ENCODE data around the gene CD55. TPM values are rescaled to one million over a fixed set of nuclear protein-coding genes. Genes with fewer than 3 reads are reported as not detected.
"Not testable (repeated sequence)": the region's sequence is repeated elsewhere in the genome, so short reads cannot be mapped to it uniquely, and the experiment has no call there.

Gene CD55
- total RNA-seq, 2 donors from 2014 or later: 22.8 to 30.2 TPM

- DNase-seq (ENCODE audit: low spot score): no peak
- intact Hi-C loops (cut with DNase I): no loop called here
- peaks cover 3% of the 10 kb centered on the region for H3K4me1 ChIP-seq (replicated peaks)
Measured at GRCh38 chr1:207319199-207319598, 2.3 kb upstream of the CD55 start.

GRCh38 chr1:207320105-207320504 lies 1.4 kb upstream of the CD55 start:
- H3K36me3 ChIP-seq; H3K27ac ChIP-seq; H3K4me1 ChIP-seq (replicated peaks); H3K9me3 ChIP-seq; intact Hi-C loops (cut with DNase I); H3K27me3 ChIP-seq (replicated peaks; ENCODE audit: insufficient read depth); H3K4me3 ChIP-seq; DNase-seq (ENCODE audit: low spot score): not testable (repeated sequence)
- 58% methylated on average over 1 of the region's 1 CpG for WGBS

More at GRCh38 chr1:207319199-207319598, 2.3 kb upstream of the CD55 start:
- no peaks in the 10 kb centered on the region for H3K27me3 ChIP-seq (replicated peaks; ENCODE audit: insufficient read depth)
- H3K27ac ChIP-seq: no peak overlapping the region
- H3K36me3 ChIP-seq: no peaks in the 10 kb centered on the region
- TF ChIP-seq CTCF (IDR thresholded peaks at IDR 0.05) (no peak), POLR2A (IDR thresholded peaks at IDR 0.05) (no peak), POLR2AphosphoS5 (IDR thresholded peaks at IDR 0.05) (no peak)
- H3K9me3 ChIP-seq: no peaks in the 10 kb centered on the region
- no peak overlapping the region for H3K4me3 ChIP-seq

- TF ChIP-seq CTCF (IDR thresholded peaks at IDR 0.05): peak in 1 of 4 experiments; percentile 1
- TF ChIP-seq POLR2A (IDR thresholded peaks at IDR 0.05): no peak
- Histone ChIP-seq H3K9me3 (no peaks in the 10 kb centered on the region), H3K36me3 (no peaks in the 10 kb centered on the region), H3K4me3 (peak overlapping the region; percentile 78 to 85), H3K27me3 (replicated peaks; ENCODE audit: insufficient read depth) (no peaks in the 10 kb centered on the region), H3K27ac (peak overlapping the region; percentile 85 to 91), H3K4me1 (replicated peaks) (peaks cover 3% of the 10 kb centered on the region)
- intact Hi-C loops (cut with DNase I): no loop called here
- no peak for DNase-seq (ENCODE audit: low spot score)
- 1% methylated on average over 37 of the region's 37 CpGs for WGBS
Measured at GRCh38 chr1:207321790-207322645, 540 bp downstream of the CD55 start.

- 67% methylated on average over 5 of the region's 5 CpGs for WGBS
- Histone ChIP-seq H3K9me3 (no peaks in the 10 kb centered on the region), H3K4me3 (no peak overlapping the region), H3K27me3 (replicated peaks; ENCODE audit: insufficient read depth) (no peaks in the 10 kb centered on the region), H3K4me1 (replicated peaks) (peaks cover 3% of the 10 kb centered on the region), H3K36me3 (no peaks in the 10 kb centered on the region), H3K27ac (no peak overlapping the region)
- TF ChIP-seq POLR2AphosphoS5 (IDR thresholded peaks at IDR 0.05) (no peak), POLR2A (IDR thresholded peaks at IDR 0.05) (no peak), CTCF (IDR thresholded peaks at IDR 0.05) (no peak)
- DNase-seq (ENCODE audit: low spot score): no peak
- intact Hi-C loops (cut with DNase I): no loop called here
Measured at GRCh38 chr1:207323425-207324225, 2.1 kb downstream of the CD55 start.

- TF ChIP-seq POLR2A (IDR thresholded peaks at IDR 0.05) (no peak), CTCF (IDR thresholded peaks at IDR 0.05) (no peak), POLR2AphosphoS5 (IDR thresholded peaks at IDR 0.05) (no peak)
- no peaks in the 10 kb centered on the region for H3K4me1 ChIP-seq (replicated peaks)
- no peak overlapping the region for H3K4me3 ChIP-seq
- H3K27ac ChIP-seq: no peak overlapping the region
- no peaks in the 10 kb centered on the region for H3K36me3 ChIP-seq
- no peak for DNase-seq (ENCODE audit: low spot score)
- no peaks in the 10 kb centered on the region for H3K27me3 ChIP-seq (replicated peaks; ENCODE audit: insufficient read depth)
- no peaks in the 10 kb centered on the region for H3K9me3 ChIP-seq
- intact Hi-C loops (cut with DNase I): no loop called here
Measured at GRCh38 chr1:207328004-207328403, 6.5 kb downstream of the CD55 start.

All from prostate gland (tissue), 2 donors.